CD4-positive, CD25-positive, alpha-beta regulatory T cell (primary cell): Measurements from ENCODE around the gene BICRAL. TPM values are rescaled to one million over a fixed set of nuclear protein-coding genes. Genes with fewer than 3 reads are reported as not detected.

Experiments used
- ATAC-seq, 2 donors: fragments of 150-1000 bp; cut with Tn5 transposase; one replicate each; pipeline ENCODE4 v1.10.0; 2021; ENCODE audit warnings: low read depth in 2 of 2, moderate number of reproducible peaks in 2 of 2, moderate library complexity in 1 of 2
- DNase-seq, 3 donors: peaks; one replicate each; pipeline versions ENCODE4 v3.0.0 to v3.0.0-alpha.2; 2012 to 2022; ENCODE audit warnings: mixed read lengths in 1 of 3
- H3K27ac ChIP-seq: one replicate; pipeline ENCODE4 v1.7.0; 2013; ENCODE audit warnings: mild to moderate bottlenecking, low read length; ENCODE audit not compliant: insufficient read depth, poor library complexity, severe bottlenecking
- H3K27me3 ChIP-seq: one replicate; pipeline ENCODE4 v1.7.0; 2013; ENCODE audit warnings: low read length; ENCODE audit not compliant: control insufficient read depth, insufficient read depth
- H3K36me3 ChIP-seq: one replicate; pipeline ENCODE4 v1.7.0; 2013; ENCODE audit warnings: mild to moderate bottlenecking, low read length, moderate library complexity; ENCODE audit not compliant: control insufficient read depth, insufficient read depth
- H3K4me1 ChIP-seq: 2 replicates; pipeline ENCODE4 v1.7.0; 2013; ENCODE audit warnings: mild to moderate bottlenecking, low read length; ENCODE audit not compliant: insufficient read depth, control insufficient read depth, poor library complexity, severe bottlenecking
- H3K4me3 ChIP-seq: one replicate; pipeline ENCODE4 v1.7.0; 2013; ENCODE audit warnings: low read depth, mild to moderate bottlenecking, low read length, moderate library complexity
- H3K9me3 ChIP-seq, 2 experiments: 1 replicate in 1 of 2; 2 replicates in 1 of 2; pipeline ENCODE4 v1.7.0; 2013; ENCODE audit warnings: low read length in 2 of 2, mild to moderate bottlenecking in 1 of 2, moderate library complexity in 1 of 2; ENCODE audit not compliant: control insufficient read depth in 2 of 2
- H3K27ac Mint-ChIP-seq, 3 donors: one replicate each; pipeline ENCODE4 v1.8.0; 2020 to 2022; ENCODE audit warnings: mild to moderate bottlenecking in 3 of 3, mixed read lengths in 3 of 3, moderate library complexity in 2 of 3
- H3K27me3 Mint-ChIP-seq: one replicate; pipeline ENCODE4 v1.8.0; 2022; ENCODE audit warnings: mild to moderate bottlenecking, mixed read lengths
- H3K36me3 Mint-ChIP-seq: one replicate; pipeline ENCODE4 v1.8.0; 2020; ENCODE audit warnings: mixed read lengths
- H3K4me1 Mint-ChIP-seq, 4 donors: one replicate each; pipeline ENCODE4 v1.8.0; 2020 to 2022; ENCODE audit warnings: mixed read lengths in 4 of 4, mild to moderate bottlenecking in 1 of 4
- H3K4me3 Mint-ChIP-seq, 4 donors: one replicate each; pipeline ENCODE4 v1.8.0; 2020 to 2022; ENCODE audit warnings: mild to moderate bottlenecking in 4 of 4, mixed read lengths in 4 of 4, moderate library complexity in 3 of 4
- H3K9me3 Mint-ChIP-seq, 7 donors: one replicate each; pipeline ENCODE4 v1.8.0; 2020 to 2022; ENCODE audit warnings: mixed read lengths in 7 of 7, mild to moderate bottlenecking in 3 of 7, moderate library complexity in 2 of 7
- polyA plus RNA-seq, 4 donors: library from polyadenylated mRNA; unstranded; fragments of 300-500 nt; fragmentation: Illumina TruSeq; gene quantifications; one replicate each; pipeline ENCODE4 v1.2.3, GENCODE V29; 2021
- total RNA-seq: library from RNA; stranded (reverse); gene quantifications from one replicate; pipeline ENCODE4 v1.2.3, GENCODE V29; 2022

The BICRAL gene
- total and polyA plus RNA-seq, 5 donors from 2014 or later = 3.3 to 47.0 (median 3.4) TPM

DNA sequence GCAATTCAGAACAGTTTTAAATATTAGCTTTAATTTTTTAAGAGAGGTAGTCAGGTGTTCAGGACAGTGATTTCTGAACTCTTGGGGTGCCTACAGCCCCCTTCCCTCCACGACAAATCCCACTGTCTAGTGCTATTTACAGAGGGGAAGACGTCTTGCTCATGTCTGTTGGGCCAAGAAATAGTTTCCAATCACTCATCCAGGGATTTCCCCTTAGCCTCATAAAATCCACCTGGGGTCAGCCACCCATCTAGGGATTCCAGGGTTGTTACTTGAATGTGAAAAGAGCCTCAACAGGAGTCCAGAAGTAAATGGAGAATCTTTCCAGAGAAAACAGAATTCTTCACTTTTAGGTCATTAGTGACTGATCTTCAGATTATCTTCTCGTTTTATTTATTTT lies 37.0 kb downstream of the BICRAL start:
- ATAC-seq (no peak), DNase-seq (no peak)
- Histone ChIP-seq H3K9me3 (no peaks in the 10 kb centered on the region), H3K4me3 (no peak overlapping the region), H3K27me3 (no peaks in the 10 kb centered on the region), H3K27ac (no peak overlapping the region), H3K36me3 (peaks cover 22% of the 10 kb centered on the region), H3K4me1 (peaks cover 7% of the 10 kb centered on the region)
- Mint-ChIP-seq H3K4me3 (no peak overlapping the region), H3K27me3 (no peaks in the 10 kb centered on the region), H3K9me3 (no peaks in the 10 kb centered on the region), H3K27ac (peak overlapping the region; percentile 44 to 65 (median 53)), H3K36me3 (peaks cover 7% of the 10 kb centered on the region), H3K4me1 (peaks cover 20 to 38% (median 33%) of the 10 kb centered on the region in 4 donors)

GRCh38 chr6:42819803-42820511 lies 38.1 kb downstream of the BICRAL start:
- ATAC-seq (peak; percentile 77 to 88), DNase-seq (peak in 2 of 3 donors; percentile 38 to 49)
- H3K9me3 ChIP-seq = no peaks in the 10 kb centered on the region
- peaks cover 7% of the 10 kb centered on the region for H3K36me3 Mint-ChIP-seq
- peak overlapping the region; percentile 64 to 86 (median 81) for H3K27ac Mint-ChIP-seq
- H3K27me3 Mint-ChIP-seq = no peaks in the 10 kb centered on the region
- H3K27ac ChIP-seq = no peak overlapping the region
- peak overlapping the region in 2 of 4 donors; percentile 25 to 43 for H3K4me3 Mint-ChIP-seq
- peaks cover 7% of the 10 kb centered on the region for H3K4me1 ChIP-seq
- H3K4me1 Mint-ChIP-seq = peaks cover 20 to 34% (median 29%) of the 10 kb centered on the region in 4 donors
- no peaks in the 10 kb centered on the region for H3K9me3 Mint-ChIP-seq
- peaks cover 26% of the 10 kb centered on the region for H3K36me3 ChIP-seq
- H3K4me3 ChIP-seq = peak overlapping the region; percentile 38
- H3K27me3 ChIP-seq = no peaks in the 10 kb centered on the region

DNA sequence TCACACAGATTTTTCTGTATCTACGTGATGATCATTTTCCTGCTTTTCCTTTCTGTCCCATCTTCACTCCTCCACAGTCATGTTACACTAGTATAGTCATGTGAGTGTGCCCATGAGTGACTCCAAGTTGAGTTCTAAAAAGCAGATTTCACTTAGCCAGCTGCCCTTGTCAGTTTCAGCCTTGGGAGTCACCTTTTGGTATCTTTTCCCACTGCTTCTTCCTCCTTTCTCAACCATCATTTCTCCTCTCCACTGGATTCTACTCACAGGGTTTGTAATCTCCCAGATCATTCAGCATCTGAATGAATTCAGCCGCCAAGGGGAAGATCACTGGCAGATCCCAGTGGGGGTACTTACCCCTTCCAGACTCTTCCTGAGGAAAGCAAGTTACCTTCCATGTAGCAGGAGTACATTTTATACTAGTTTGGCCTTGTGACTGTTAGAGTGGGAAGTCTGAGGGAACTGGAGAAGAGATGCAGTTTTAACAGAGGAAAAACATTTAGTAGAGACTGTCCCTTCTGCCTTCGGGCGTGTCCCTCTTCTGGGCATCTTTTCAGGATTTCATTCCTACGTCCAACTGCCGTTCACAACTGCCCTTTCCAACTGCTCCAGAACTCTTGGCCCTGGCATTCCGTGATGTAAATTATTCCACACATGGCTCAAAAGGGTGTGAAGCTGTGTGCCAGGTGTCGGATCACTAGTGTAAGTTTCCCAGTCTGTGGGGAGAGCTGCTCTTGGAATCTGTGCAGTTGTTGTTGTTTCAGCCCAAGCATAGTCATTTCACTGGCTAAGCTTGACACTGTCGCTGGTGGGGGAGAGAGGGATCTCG lies 38.9 kb downstream of the BICRAL start:
- no peak overlapping the region for H3K27ac ChIP-seq
- H3K4me3 ChIP-seq = no peak overlapping the region
- H3K4me3 Mint-ChIP-seq = no peak overlapping the region
- peaks cover 7% of the 10 kb centered on the region for H3K4me1 ChIP-seq
- peak overlapping the region in 1 of 3 donors; percentile 10 for H3K27ac Mint-ChIP-seq
- DNase-seq (no peak), ATAC-seq (no peak)
- no peaks in the 10 kb centered on the region for H3K27me3 Mint-ChIP-seq
- H3K9me3 Mint-ChIP-seq = no peaks in the 10 kb centered on the region
- peaks cover 18 to 34% (median 29%) of the 10 kb centered on the region in 4 donors for H3K4me1 Mint-ChIP-seq
- peaks cover 26% of the 10 kb centered on the region for H3K36me3 ChIP-seq
- H3K36me3 Mint-ChIP-seq = peaks cover 7% of the 10 kb centered on the region
- H3K9me3 ChIP-seq = no peaks in the 10 kb centered on the region
- no peaks in the 10 kb centered on the region for H3K27me3 ChIP-seq

DNA sequence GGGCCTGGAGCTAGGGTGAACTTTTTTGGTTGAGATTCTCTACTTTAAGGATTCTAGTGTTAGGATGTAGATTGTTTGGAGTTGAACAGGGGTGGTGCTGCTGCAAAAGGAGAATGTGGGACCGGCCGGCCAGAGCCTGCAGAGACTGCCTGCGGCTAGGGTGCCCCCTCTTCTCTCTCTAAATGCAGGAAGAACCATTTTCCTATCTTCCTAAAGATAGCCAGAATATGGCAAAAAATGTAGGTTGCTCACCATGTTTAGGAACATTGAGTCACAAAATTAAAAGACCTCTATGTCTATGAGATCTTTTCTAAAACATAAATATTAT lies 39.5 kb downstream of the BICRAL start:
- no peaks in the 10 kb centered on the region for H3K27me3 Mint-ChIP-seq
- peak overlapping the region in 1 of 3 donors; percentile 10 for H3K27ac Mint-ChIP-seq
- Histone ChIP-seq H3K4me3 (no peak overlapping the region), H3K4me1 (peaks cover 7% of the 10 kb centered on the region), H3K27me3 (no peaks in the 10 kb centered on the region), H3K36me3 (peaks cover 28% of the 10 kb centered on the region), H3K27ac (no peak overlapping the region), H3K9me3 (no peaks in the 10 kb centered on the region)
- H3K36me3 Mint-ChIP-seq = peaks cover 7% of the 10 kb centered on the region
- no peak for ATAC-seq
- no peak for DNase-seq
- H3K4me3 Mint-ChIP-seq = no peak overlapping the region
- H3K4me1 Mint-ChIP-seq = peaks cover 18 to 34% (median 29%) of the 10 kb centered on the region in 4 donors
- H3K9me3 Mint-ChIP-seq = no peaks in the 10 kb centered on the region

GRCh38 chr6:42821846-42822245 lies 40.0 kb downstream of the BICRAL start:
- H3K27me3 ChIP-seq = no peaks in the 10 kb centered on the region
- DNase-seq (no peak), ATAC-seq (no peak)
- H3K36me3 ChIP-seq = peaks cover 33% of the 10 kb centered on the region
- H3K27ac ChIP-seq = no peak overlapping the region
- H3K36me3 Mint-ChIP-seq = peaks cover 3% of the 10 kb centered on the region
- no peak overlapping the region for H3K4me3 Mint-ChIP-seq
- H3K4me3 ChIP-seq = no peak overlapping the region
- no peaks in the 10 kb centered on the region for H3K27me3 Mint-ChIP-seq
- H3K4me1 ChIP-seq = peaks cover 7% of the 10 kb centered on the region
- no peaks in the 10 kb centered on the region for H3K9me3 Mint-ChIP-seq
- no peaks in the 10 kb centered on the region for H3K9me3 ChIP-seq
- no peak overlapping the region for H3K27ac Mint-ChIP-seq
- peaks cover 18 to 34% (median 28%) of the 10 kb centered on the region in 4 donors for H3K4me1 Mint-ChIP-seq

DNA sequence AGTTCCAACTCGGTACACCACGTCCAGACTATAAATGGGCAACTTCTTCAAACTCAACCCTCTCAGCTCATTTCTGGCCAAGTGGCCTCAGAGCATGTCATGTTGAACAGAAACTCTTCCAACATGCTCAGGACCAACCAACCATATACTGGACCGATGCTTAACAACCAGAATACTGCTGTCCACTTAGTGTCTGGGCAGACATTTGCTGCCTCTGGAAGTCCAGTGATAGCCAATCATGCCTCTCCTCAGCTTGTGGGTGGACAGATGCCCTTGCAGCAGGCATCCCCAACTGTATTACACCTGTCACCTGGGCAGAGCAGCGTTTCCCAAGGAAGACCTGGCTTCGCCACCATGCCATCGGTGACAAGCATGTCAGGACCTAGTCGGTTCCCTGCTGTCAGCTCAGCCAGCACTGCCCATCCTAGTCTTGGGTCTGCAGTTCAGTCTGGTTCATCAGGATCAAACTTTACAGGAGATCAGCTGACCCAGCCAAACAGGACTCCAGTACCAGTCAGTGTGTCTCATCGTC lies 47.8 kb downstream of the BICRAL start:
- DNase-seq (no peak), ATAC-seq (no peak)
- Histone ChIP-seq H3K4me1 (no peaks in the 10 kb centered on the region), H3K27ac (no peak overlapping the region), H3K36me3 (peaks cover 59% of the 10 kb centered on the region), H3K27me3 (no peaks in the 10 kb centered on the region), H3K4me3 (no peak overlapping the region), H3K9me3 (no peaks in the 10 kb centered on the region)
- H3K9me3 Mint-ChIP-seq = no peaks in the 10 kb centered on the region
- H3K27me3 Mint-ChIP-seq = no peaks in the 10 kb centered on the region
- H3K4me3 Mint-ChIP-seq = no peak overlapping the region
- peak overlapping the region in 2 of 3 donors; percentile 25 to 58 for H3K27ac Mint-ChIP-seq
- peaks cover 0 to 21% (median 8%) of the 10 kb centered on the region in 4 donors for H3K4me1 Mint-ChIP-seq
- peaks cover 46% of the 10 kb centered on the region for H3K36me3 Mint-ChIP-seq

DNA sequence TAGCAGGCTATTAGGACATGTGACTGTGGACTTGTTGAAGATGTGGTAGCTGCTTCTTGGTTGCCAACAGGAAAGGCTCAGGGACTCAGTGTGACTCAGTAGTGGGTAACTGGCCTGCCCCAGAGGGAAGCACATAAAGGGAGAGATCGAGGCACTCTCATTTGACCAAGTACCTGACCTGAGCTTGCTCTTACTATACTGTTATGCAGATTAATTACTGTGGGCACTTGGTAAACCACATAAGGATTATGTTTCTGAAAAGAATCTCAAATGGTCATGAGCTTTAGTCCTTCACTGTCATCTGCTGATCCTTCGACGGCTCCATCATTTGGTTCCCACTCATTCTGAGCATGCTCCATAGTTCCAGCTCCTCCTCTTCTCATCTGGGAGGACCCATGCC lies 49.4 kb downstream of the BICRAL start:
- Mint-ChIP-seq H3K4me1 (peaks cover 0 to 27% (median 11%) of the 10 kb centered on the region in 4 donors), H3K4me3 (no peak overlapping the region), H3K9me3 (no peaks in the 10 kb centered on the region), H3K36me3 (peaks cover 48% of the 10 kb centered on the region), H3K27ac (peak overlapping the region in 2 of 3 donors; percentile 51 to 74), H3K27me3 (no peaks in the 10 kb centered on the region)
- Histone ChIP-seq H3K4me1 (no peaks in the 10 kb centered on the region), H3K4me3 (no peak overlapping the region), H3K36me3 (peaks cover 67% of the 10 kb centered on the region), H3K27ac (no peak overlapping the region), H3K9me3 (no peaks in the 10 kb centered on the region), H3K27me3 (no peaks in the 10 kb centered on the region)
- ATAC-seq (no peak), DNase-seq (no peak)
